CD4-positive, alpha-beta T cell treated with Interferon alpha-2 for 1 hour (primary cell): ENCODE results near the gene ADK.
"Not testable (repeated sequence)": the region's sequence is repeated elsewhere in the genome, so short reads cannot be mapped to it uniquely, and the experiment has no call there.

Experiments used
- DNase-seq, 2 donors: peaks; one replicate each; pipeline ENCODE4 v3.0.0-alpha.2; 2020 to 2022

ADK gene

DNA sequence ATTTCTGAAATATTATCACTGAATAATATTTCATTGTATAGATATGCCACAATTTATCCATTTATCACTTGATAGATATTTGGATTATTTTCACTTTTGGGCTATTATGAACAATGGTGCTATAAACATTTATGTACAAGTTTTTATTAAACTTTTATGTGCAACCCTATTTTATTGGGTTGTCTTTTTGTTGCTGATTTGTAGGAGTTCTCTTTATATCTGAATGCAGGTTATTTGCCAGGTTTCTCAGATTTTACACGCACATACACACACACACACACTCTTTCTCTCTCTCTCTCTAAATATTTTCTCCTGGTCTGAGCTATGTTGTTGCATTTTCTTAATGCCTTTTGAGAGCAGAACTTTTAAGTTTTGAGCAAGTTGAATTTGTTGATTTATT lies 36.2 kb downstream of the ADK start:
- DNase-seq, result no peak

DNA sequence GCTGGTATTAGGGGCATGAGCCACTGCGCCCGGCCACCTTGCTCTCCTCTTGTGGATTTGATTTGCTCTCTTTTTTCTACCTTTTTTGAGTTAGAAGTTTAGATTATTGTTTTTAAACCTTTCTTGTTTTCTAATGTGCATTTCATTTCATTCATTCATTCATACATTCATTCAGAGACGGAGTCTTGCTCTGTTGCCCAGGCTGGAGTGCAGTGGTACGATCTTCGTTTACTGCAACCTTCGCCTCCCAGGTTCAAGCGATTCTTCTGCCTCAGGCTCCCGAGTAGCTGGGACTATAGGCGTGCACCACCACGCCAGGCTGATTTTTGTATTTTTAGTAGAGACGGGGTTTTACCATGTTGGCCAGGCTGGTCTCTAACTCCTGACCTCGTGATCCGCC lies 37.6 kb downstream of the ADK start:
- not testable (repeated sequence) for DNase-seq

DNA sequence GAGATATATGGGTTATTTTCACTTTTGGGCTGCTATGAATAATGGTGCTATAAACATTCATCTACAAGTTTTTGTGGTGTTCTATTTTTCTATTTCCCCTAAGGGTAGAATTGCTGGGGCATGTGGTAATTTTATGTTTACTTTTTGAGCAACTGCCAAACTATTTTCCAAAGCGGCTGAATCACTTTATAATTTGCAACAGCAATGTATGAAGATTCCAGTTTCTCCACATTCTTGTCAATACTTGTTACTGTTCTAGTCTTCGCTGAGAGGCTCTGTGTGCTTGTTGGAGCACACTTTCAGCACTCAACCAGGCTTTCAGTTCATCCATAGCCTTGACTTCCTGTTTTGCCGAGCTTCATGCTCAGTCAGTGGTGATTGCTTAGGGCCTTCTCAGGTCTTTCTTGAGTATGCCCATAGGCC lies 39.0 kb downstream of the ADK start:
- peak in 1 of 2 donors; percentile 34 for DNase-seq

DNA sequence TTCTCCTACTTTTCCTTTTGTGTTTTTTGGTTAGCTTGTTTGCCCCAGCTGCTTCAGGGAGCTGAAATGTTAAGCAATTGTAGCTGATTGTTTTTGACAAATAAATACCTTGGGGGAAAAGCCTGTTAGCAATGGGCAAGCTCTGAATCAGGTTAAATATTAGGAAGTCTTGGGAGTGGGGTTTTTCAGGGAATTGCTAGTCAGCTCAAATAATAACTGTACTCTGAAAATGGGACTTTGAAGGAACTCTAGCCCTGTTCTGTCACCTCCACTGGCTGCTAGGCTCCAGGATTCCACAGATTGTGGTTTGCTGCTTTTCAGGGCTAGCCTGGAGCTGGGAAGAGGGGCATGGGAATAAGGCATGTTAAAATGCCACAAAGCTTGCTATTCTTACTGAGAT lies 39.5 kb downstream of the ADK start:
- no peak for DNase-seq

DNA sequence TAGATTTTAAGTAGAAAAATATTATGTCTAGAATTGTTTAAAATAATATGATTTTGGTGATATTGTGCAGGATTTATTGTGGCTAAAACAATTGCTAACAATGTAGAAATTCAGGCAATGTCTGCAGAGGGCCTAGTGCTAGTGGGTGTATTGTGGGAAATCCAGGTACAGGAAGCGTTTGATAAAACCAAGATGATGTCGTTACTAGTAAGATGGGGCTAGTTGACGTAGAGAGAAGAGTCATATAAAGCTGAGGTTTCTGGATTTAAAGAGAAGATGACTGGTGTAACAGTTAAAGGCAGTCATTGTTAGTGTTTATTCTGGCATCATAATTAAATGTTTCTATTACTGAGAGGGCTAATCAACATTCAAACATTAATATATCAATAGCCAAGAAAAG lies 43.5 kb downstream of the ADK start:
- peak in 1 of 2 donors; percentile 50 for DNase-seq

DNA sequence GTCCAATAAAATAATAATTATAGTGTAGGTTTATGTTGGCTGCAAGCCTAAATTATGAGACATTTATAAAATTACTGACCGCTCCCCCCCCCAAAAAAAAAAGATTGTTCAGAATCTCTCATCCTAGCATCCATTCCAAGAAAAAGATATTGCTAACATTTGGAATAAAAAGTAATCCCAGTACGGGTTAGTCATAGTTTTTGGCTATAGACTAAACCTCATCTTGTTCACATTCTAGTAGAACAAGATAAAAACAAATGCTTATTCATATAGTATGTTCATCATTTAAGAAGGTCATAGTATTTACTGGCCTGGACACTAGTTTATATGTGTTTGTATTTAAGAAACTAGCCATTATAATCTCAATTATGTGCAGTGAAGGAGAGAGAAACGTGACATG lies 44.0 kb downstream of the ADK start:
- no peak for DNase-seq

DNA sequence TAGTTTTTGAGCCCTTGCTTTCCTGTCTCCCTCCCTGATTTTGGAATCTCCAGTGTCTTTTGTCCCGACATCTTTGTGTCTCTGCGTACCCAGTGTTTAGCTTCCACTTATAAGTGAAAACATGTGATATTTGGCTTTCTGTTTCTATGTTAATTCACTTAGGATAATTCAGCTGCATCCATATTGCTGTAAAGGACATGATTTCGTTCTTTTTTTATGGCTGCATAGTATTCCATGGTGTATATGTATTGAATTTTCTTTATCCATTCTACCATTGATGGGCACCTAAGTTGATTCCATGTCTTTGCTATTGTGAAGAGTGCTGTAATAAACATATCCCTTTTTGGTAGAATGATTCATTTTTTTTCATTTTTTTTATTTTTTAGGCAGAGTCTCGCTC lies 48.3 kb downstream of the ADK start:
- no peak for DNase-seq

DNA sequence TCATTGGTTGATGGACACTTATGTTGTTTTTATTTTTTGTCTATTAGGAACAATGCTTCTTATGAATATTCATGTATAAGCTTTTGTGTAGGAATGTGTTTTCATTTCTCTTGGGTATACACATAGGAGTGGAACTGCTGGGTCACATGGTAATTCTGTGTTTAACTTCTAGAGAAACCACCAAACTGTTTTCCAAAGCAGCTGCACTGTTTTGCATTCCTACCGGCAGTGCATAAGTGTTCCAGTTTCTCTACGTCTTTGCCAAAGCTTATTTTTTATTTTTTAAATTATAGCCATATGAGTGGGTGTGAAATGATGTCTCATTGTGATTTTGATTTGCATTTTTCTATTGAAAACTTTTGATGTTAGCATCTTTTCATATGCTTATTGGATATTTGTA lies 51.3 kb downstream of the ADK start:
- DNase-seq, result no peak

DNA sequence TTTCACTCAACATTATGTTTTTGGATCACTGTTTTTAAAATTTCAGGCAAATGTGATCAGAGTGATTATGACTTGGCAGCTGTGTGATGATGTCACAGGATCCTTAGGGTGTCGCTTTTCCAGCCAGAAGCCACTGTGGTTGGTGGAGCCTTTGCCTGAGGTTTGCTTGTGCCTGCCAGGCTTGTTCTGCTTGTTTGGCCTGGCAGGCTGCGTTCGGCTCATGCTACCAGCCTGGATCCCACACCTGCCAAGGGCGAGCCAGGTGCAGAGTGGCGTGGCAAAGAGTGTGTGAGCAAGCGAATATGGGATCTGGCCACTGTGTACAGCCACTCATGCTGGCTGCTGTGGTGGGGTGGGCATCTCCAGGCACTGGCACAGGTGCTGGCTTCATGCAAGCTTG lies 55.7 kb downstream of the ADK start:
- DNase-seq, result no peak

DNA sequence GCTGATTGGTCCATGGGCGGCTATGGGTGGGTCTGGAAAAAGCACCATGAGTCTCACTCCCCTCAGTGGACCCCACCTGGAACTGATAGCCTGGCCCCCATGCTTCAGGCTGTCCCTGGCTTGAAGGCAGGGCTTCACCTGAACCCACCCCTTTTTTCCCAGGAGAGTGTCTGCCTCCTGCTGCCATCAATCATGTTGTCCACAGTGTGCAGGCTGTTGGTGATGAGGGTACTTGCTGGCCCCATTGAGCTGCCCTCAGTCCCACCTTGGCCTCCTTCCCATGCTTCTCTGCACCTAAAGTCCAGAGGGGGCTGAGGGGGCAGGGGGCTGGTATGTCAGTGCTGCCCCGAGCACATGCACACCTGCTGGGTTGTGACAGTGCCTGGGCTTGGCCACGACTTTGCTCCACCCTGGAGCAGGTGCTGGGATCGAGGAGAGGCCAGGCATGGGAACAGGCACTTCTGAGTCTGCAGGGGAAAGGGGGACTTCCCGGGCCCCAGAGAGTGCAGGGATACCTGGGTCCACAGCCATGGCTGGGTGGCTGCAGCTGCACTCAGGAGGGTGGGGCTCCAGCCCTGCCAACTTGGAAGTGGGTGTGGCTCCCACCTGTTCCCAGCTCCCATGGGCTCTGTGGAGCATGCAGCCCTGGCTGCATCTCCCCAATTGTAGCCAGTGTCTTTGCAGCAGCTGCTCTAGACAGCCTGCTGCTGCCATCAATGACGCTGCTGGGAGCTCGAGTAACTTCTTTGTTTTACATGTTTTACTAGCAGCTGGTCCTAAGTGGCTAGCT lies 56.9 kb downstream of the ADK start:
- no peak for DNase-seq

DNA sequence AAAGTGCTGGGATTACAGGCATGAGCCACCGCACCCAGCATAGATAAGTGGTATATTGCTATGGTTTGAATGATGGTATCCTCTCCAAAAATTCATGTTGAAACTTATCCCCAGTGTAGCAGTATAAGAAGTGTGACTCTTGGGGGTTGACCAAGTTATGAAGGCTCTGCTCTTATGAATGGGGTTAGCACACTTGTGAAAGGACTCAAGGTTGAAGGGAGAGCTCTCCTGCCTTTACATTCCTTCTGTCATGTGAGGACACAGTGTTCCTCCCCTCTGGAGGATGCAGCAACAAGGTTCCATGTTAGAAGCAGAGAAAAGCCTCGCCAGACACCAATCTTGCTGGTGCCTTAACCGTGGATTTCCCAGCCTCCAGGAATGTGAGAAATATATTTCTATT lies 58.0 kb downstream of the ADK start:
- no peak for DNase-seq

DNA sequence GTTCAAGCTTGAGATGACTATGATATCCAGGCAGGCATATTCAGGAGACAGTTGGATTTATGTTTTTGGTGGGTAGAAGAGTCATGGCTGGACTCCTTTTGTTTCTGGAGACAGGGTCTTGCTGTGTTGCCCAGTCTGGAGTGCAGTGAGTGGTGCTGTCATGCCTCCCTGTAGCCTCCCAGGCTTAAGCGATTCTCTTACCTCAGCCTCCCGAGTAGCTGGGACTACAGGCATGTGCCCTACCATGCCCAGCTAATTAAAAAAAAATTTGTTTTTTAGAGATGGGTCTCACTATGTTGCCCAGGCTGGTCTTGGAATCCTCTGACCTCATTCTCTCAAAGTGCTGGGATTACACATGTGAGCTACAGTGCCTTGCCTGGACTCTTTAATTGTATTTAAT lies 62.0 kb downstream of the ADK start:
- no peak for DNase-seq

DNA sequence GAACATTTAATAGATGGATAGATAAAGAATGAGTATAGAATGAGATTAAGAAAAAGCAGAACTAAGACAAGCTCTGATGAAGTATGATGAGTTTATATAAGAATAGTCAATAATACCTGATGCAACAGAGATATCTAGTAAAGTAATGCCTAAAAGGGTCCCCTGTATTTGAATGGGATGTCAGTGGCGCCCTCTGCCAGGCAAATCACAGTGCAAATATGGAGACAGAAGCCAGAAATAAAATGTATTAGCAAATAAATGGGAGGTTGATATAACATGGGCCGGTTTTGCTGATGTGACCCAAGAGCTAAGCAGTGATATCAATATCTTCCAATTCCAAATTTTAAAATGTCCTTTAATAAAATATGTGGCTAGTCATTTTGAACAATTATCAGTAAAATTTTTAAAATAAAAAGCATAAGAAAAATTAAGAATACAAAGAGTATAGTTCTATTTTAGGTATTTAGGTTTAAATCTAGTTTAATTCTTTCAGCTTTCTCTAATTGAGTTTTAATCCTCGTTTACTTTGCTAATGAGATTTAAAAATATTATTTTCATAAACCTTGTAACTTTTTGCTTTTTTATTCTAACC lies 62.6 kb downstream of the ADK start:
- DNase-seq, result peak; percentile 51 to 65

DNA sequence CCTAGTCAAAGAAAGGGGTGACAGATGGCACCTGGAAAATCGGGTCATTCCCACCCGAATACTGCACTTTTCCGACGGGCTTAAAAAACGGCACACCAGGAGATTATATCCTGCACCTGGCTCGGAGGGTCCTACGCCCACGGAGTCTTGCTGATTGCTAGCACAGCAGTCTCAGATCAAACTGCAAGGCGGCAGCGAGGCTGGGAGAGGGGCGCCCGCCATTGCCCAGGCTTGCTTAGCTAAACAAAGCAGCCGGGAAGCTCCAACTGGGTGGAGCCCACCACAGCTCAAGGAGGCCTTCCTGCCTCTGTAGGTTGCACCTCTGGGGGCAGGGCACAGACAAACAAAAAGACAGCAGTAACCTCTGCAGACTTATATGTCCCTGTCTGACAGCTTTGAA lies 66.1 kb downstream of the ADK start:
- not testable (repeated sequence) for DNase-seq

DNA sequence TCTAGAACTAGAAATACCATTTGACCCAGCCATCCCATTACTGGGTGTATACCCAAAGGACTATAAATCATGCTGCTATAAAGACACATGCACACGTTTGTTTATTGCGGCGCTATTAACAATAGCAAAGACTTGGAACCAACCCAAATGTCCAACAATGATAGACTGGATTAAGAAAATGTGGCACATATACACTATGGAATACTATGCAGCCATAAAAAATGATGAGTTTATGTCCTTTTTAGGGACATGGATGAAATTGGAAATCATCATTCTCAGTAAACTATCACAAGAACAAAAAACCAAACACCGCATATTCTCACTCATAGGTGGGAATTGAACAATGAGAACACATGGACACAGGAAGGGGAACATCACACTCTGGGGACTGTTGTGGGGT lies 71.4 kb downstream of the ADK start:
- DNase-seq, result not testable (repeated sequence)

DNA sequence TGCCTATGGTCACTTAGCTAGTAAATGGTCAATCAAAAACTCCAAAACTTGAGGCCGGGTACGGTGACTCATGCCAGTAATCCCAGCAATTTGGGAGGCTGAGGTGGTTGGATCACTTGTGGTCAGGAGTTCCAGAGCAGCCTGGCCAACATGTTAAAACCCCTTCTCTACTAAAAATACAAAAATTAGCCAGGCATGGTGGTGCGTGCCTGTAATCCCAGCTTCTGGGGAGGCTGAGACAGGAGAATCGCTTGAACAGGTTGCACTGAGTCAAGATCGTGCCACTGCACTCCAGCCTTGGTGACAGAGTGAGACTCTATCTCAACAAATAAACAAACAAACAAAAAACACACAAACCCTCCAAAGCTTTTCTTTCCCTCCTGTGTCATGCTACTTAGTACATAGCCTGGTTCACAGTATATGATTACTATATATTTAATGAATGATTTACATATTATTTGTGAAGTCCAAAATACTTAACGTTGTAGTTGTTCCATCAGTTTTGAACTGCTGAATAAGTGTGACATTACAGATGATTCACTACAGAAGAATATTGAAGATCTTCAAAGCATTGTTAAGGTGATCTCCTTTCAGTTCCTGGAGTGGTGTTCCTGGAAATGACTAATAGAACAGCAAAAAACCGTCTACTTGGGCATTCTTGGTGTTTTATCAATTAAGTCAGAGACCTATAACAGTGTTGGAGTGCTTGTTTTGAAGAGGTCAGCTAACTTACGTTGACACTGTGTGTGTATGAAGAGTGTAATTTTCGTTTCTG lies 72.9 kb downstream of the ADK start:
- peak in 1 of 2 donors; percentile 50 for DNase-seq

DNA sequence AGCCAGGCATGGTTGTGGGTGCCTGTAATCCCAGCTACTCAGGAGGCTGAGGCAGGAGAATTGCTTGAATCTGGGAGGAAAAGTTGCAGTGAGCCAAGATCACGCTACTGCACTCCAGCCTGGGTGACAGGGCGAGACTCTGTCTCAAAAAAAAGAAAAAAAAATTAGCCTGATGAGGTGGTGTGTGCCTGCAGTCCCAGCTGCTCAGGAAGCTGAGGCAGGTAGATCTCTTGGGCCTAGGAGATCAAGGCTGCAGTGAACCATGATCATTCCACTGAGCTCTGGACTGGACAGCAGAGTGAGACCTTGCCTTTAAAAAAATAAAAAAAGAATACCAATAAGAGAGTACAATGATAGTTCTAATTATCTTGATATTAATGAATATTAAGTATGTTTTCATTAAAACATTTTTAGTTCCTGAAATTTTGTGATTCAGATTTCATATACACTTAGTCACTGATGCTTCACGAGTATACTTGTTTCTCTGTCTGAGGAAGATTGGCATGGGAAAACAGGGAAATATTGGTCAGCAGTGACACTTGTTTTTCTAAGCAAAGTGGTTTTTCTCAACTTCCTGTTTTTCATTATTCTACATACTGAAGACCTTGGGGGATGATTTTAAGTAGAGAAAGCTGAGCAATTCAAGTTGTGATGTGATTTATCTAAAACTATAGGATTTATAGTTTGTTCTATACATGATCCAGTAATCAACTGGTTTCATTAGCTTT lies 76.8 kb downstream of the ADK start:
- peak in 1 of 2 donors; percentile 36 for DNase-seq

DNA sequence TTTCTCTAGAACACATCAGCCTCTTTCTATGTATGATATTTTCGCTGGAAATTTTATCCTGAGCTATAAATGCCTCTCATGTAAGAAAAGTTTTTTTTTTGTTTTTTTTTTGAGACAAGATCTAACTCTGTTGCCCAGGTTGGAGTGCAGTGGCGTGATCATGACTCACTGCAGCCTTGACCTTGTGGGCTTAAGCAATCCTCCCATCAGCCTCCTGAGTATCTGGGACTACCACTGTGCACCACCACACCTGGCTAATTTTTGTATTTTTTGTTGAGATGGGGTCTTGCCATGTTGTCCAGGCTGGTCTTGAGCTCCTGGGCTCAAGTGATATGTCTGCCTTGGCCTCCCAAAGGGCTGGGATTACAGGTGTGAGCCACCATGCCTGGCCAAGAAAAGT lies 80.4 kb downstream of the ADK start:
- no peak for DNase-seq

DNA sequence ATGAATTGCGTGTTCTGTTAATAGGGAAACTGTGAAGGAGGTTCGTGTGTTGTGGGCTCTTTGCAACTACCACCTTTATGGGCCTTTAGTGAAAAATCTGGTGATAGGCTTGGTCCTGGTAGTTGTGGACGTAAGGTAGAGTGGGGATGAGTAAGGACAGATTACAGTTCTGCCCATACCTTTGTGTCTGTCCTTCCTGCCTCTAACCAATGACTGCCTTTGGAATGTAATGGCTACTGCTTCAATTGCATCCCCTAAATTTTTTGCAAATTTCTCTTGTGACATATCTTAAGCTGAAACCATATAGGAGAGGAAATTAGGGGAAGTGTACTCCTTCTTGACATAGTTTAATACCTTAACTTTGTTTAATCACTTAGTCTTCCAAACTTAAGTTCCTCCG lies 82.3 kb downstream of the ADK start:
- no peak for DNase-seq

DNA sequence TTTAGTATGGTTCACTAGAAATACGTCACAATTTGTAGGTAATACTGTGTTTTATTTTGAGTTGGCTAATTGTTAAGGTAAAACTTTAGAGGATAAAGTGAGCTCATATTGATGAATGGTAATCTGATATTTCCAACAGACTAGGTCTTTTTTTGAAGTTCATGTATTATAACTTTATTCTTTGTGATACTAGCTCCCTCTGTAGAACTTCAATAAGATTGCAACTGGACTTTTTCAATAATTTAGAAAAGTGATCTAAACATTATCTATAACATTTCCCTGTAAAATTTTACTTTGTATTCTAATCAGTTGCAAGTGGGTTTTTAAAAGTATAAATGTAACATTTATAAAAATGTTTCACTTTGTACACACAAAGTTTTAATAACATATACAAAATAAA lies 83.5 kb downstream of the ADK start:
- DNase-seq, result peak in 1 of 2 donors; percentile 25

DNA sequence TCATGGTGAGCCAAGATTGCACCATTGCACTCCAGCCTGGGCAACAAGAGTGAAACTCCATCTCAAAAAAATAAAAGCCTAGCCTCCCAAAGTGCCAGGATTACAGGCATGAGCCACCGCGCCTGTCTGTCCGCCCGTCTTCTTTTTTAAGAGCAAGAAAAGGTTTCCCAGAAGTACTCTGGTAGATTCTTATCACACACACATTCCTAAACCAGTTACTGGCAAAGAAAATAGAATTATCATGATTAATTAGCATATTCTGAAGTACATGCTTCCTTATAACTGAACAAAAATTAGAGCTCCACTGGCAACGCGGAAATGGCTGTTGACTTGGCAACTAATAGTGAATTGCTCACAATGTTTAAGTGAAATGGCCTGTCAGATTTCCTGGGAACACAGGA lies 87.0 kb downstream of the ADK start:
- no peak for DNase-seq

DNA sequence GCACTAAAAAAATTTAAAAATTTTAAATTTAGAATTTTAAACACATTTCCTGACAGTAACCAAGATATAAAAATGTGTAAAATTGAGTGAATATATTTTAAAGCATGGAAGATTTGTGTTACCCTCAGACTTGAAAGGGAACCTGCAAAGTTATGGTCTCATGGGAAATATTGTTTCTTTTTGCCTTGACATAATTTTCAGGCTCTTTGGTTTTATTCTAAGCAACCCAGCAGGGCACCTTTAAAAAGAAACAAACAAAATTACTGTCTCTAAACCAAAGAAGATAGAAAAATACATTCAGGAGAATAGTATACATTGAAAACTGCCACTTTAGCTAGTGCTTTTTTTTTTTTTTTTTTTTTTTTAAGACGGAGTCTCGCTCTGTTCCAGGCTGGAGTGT lies 87.5 kb downstream of the ADK start:
- DNase-seq, result no peak

DNA sequence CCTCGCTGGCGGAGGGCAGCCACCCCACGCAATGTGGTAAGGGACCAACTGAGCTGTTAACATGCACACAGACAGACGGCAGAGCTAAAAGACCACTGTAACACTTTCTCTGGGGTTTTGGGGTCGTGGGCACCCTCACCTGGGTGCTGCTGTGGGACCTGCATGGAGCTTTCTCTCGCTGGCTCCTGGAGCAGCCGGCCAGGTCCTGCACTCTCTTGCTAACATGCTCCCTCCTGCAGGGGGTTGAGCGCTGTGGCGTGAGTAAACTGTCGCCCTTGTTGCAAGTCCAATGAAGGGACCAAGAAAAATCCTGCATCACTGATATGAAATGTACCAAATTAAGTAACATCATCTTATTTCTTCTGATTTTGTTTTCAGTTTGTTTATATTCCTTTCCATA lies 92.0 kb downstream of the ADK start:
- DNase-seq, result no peak
